ENCODE results near the gene COX14. TPM values are rescaled to one million over a fixed set of nuclear protein-coding genes. Genes with fewer than 3 reads are reported as not detected.

The COX14 gene
- total and polyA plus RNA-seq, 2 experiments from 2014 or later, result 53.4 to 122 TPM

DNA sequence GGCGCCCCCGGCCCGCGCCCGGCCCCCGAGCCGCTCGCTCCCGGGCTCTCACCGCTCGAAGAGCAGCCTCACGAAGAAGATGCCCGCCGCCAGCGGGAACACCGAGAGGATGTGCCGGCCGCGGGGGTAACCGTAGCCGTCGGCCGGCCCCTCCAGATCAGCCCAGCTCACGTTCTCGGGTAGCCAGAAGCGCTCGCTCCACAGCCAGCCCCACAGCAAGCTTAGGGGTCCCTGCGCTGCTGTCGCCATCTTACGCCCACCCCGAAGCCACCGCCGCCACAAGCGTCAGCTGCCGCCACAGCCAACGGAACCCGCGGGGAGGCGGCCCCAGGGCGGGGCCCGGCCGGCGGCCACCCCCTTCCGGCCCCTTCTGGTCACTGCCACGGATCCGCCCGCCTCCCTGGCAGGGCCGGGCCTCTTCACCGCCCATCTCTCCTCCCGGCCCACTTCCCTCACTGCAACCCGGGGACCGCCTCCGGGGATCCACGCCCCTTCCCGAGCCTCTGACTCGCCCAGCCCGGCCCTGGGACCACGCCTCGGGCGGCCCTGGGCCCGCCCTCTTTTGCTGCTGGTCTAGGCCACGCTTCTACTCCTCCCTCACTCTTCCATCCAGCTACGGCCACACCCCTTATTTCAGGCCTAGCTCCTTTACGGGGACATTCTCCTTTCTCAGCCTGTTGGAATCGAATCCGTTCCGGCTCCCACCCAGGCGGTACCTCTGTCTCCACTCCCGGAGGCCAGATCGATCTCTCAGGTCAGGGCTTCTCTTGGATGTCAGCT lies 55.2 kb downstream of the COX14 start, which contains the start of gene CERS5:
Gene CERS5, minus strand, starts transcription at position 321 of the 780 bp plus-strand sequence. Its CDS starts 72 bp downstream, at position 249.
- H3K4me3 ChIP-seq, result peak within 1 kb of the TSS; percentile 97
- H3K9ac ChIP-seq, result peak within 1 kb of the TSS; percentile 98
- H2AFZ ChIP-seq, result peak within 1 kb of the TSS; percentile 88
- H3K4me2 ChIP-seq (ENCODE audit: unreplicated experiment), result peak within 1 kb of the TSS; percentile 89
- in situ Hi-C loops (cut with MboI), result no loop called here
- TF ChIP-seq EZH2 (IDR thresholded peaks at IDR 0.05; ENCODE audit: insufficient read depth, poor library complexity, severe bottlenecking) (no peak), EZH2phosphoT487 (IDR thresholded peaks at IDR 0.05; ENCODE audit: insufficient read depth, low read depth) (no peak)
- H3K4me1 ChIP-seq (ENCODE audit: insufficient read depth), result peaks cover 18% of the 10 kb centered on the region; the same call in 1 of the 2 replicates
- H3K36me3 ChIP-seq (ENCODE audit: low read depth), result no peaks in the 10 kb centered on the region
- H4K20me1 ChIP-seq (ENCODE audit: insufficient read depth), result no peaks in the 10 kb centered on the region
- H3F3A ChIP-seq (ENCODE audit: insufficient read depth), result peaks cover 17% of the 10 kb centered on the region; the same call in 1 of the 2 replicates
- H3K27me3 ChIP-seq (replicated peaks; ENCODE audit: insufficient read depth), result no peaks in the 10 kb centered on the region
- no peaks in the 10 kb centered on the region for H3K9me2 ChIP-seq (ENCODE audit: insufficient read depth)
- WGBS, 2 experiments (ENCODE audit: low coverage in 1 of 2, low lambda C conversion rate in 2 of 2, missing lambda C conversion rate in 2 of 2), result 1% methylated on average over 41 to 69 of the region's 70 CpGs
- peak within 1 kb of the TSS; percentile 93 for H3K27ac ChIP-seq
- H3K9me3 ChIP-seq (ENCODE audit: low read depth), result no peaks in the 10 kb centered on the region
- H3K79me2 ChIP-seq (ENCODE audit: insufficient read depth), result peaks cover 48% of the 10 kb centered on the region
- peak; percentile 99 for DNase-seq

Other genes starting within 250 kb of the COX14 start
- 0.86 and 2.8 TPM in 2 replicates for gene FAIM2, start 208.3 kb upstream of the COX14 start, total RNA-seq (2014; rRNA removed; shearing (Covaris generic))
- gene FAIM2, start 208.3 kb upstream of the COX14 start, polyA plus RNA-seq (2016; fragmentation: Nextera tagmentation; extraction: Ambion mirVana), result 4.6 and 5.3 TPM in 2 replicates
- not detected in 2 replicates for gene AQP2, start 161.5 kb upstream of the COX14 start, total RNA-seq (2014; rRNA removed; shearing (Covaris generic))
- not detected in 2 replicates for gene AQP2, start 161.5 kb upstream of the COX14 start, polyA plus RNA-seq (2016; fragmentation: Nextera tagmentation; extraction: Ambion mirVana)
- gene AQP5, start 150.4 kb upstream of the COX14 start, total RNA-seq (2014; rRNA removed; shearing (Covaris generic)), result not detected in 2 replicates
- gene AQP5, start 150.4 kb upstream of the COX14 start, polyA plus RNA-seq (2016; fragmentation: Nextera tagmentation; extraction: Ambion mirVana), result not detected in 2 replicates
- not detected in 2 replicates for gene AQP6, start 139.3 kb upstream of the COX14 start, total RNA-seq (2014; rRNA removed; shearing (Covaris generic))
- not detected in 2 replicates for gene AQP6, start 139.3 kb upstream of the COX14 start, polyA plus RNA-seq (2016; fragmentation: Nextera tagmentation; extraction: Ambion mirVana)
- 55.4 and 63.5 TPM in 2 replicates for gene RACGAP1, start 86.7 kb upstream of the COX14 start, total RNA-seq (2014; rRNA removed; shearing (Covaris generic))
- gene RACGAP1, start 86.7 kb upstream of the COX14 start, polyA plus RNA-seq (2016; fragmentation: Nextera tagmentation; extraction: Ambion mirVana), result 35.4 and 35.7 TPM in 2 replicates
- gene ASIC1, start 54.6 kb upstream of the COX14 start, total RNA-seq (2014; rRNA removed; shearing (Covaris generic)), result 0.13 and 1.9 TPM in 2 replicates
- gene ASIC1, start 54.6 kb upstream of the COX14 start, polyA plus RNA-seq (2016; fragmentation: Nextera tagmentation; extraction: Ambion mirVana), result 0.95 and 1.4 TPM in 2 replicates
- 41.9 and 48.3 TPM in 2 replicates for gene SMARCD1, start 26.9 kb upstream of the COX14 start, total RNA-seq (2014; rRNA removed; shearing (Covaris generic))
- gene SMARCD1, start 26.9 kb upstream of the COX14 start, polyA plus RNA-seq (2016; fragmentation: Nextera tagmentation; extraction: Ambion mirVana), result 6.4 and 8.2 TPM in 2 replicates
- 0.13 TPM in 1 of 2 replicates, not detected in the other for gene GPD1, start 8.2 kb upstream of the COX14 start, total RNA-seq (2014; rRNA removed; shearing (Covaris generic))
- gene GPD1, start 8.2 kb upstream of the COX14 start, polyA plus RNA-seq (2016; fragmentation: Nextera tagmentation; extraction: Ambion mirVana), result not detected in 2 replicates
- gene CERS5, start 55.1 kb downstream of the COX14 start, total RNA-seq (2014; rRNA removed; shearing (Covaris generic)), result 52.4 and 60.7 TPM in 2 replicates
- gene CERS5, start 55.1 kb downstream of the COX14 start, polyA plus RNA-seq (2016; fragmentation: Nextera tagmentation; extraction: Ambion mirVana), result 88.7 and 99.2 TPM in 2 replicates
- 256 and 284 TPM in 2 replicates for gene LIMA1, start 171.3 kb downstream of the COX14 start, total RNA-seq (2014; rRNA removed; shearing (Covaris generic))
- 166 and 180 TPM in 2 replicates for gene LIMA1, start 171.3 kb downstream of the COX14 start, polyA plus RNA-seq (2016; fragmentation: Nextera tagmentation; extraction: Ambion mirVana)